Coronary artery (tissue), 2 donors: ENCODE measurements around the gene USP35.
A peak's percentile ranks its signal among the peaks of the same experiment; 100 is the strongest.

ENCODE experiments used
- DNase-seq: peaks from one replicate; pipeline ENCODE4 v3.0.0-alpha.2; 2017; ENCODE audit warnings: low spot score
- H3K27ac ChIP-seq, 2 donors: fragments of 200-600 bp; sonication (generic); one replicate each; pipeline ENCODE4 v1.5.1; 2016 to 2019
- H3K4me3 ChIP-seq: fragments of 200-600 bp; sonication (generic); 2 replicates; pipeline ENCODE4 v1.5.1; 2016; ENCODE audit warnings: mild to moderate bottlenecking, moderate library complexity
- CTCF ChIP-seq: fragments of 200-600 bp; sonication (generic); IDR thresholded peaks from one replicate; pipeline ENCODE4 v1.5.1; 2019; ENCODE audit warnings: antibody characterized with exemption

USP35 gene

GRCh38 chr11:78149646-78150045 is 39.1 kb upstream of the USP35 start:
- no peak for DNase-seq
- Histone ChIP-seq H3K4me3 (no peak overlapping the region), H3K27ac (no peak overlapping the region)
- TF ChIP-seq CTCF = no peak

- no peak overlapping the region for H3K4me3 ChIP-seq
- DNase-seq = no peak
- H3K27ac ChIP-seq = no peak overlapping the region
- TF ChIP-seq CTCF = no peak
Observed at GRCh38 chr11:78150346-78150745, 38.4 kb upstream of the USP35 start.

GRCh38 chr11:78150754-78151153 is 38.0 kb upstream of the USP35 start:
- Histone ChIP-seq H3K27ac (no peak overlapping the region), H3K4me3 (no peak overlapping the region)
- DNase-seq = no peak
- no peak for TF ChIP-seq CTCF

- DNase-seq = no peak
- no peak overlapping the region for H3K4me3 ChIP-seq
- TF ChIP-seq CTCF = no peak
- no peak overlapping the region for H3K27ac ChIP-seq
Observed at GRCh38 chr11:78151804-78152203, 36.9 kb upstream of the USP35 start.

DNA sequence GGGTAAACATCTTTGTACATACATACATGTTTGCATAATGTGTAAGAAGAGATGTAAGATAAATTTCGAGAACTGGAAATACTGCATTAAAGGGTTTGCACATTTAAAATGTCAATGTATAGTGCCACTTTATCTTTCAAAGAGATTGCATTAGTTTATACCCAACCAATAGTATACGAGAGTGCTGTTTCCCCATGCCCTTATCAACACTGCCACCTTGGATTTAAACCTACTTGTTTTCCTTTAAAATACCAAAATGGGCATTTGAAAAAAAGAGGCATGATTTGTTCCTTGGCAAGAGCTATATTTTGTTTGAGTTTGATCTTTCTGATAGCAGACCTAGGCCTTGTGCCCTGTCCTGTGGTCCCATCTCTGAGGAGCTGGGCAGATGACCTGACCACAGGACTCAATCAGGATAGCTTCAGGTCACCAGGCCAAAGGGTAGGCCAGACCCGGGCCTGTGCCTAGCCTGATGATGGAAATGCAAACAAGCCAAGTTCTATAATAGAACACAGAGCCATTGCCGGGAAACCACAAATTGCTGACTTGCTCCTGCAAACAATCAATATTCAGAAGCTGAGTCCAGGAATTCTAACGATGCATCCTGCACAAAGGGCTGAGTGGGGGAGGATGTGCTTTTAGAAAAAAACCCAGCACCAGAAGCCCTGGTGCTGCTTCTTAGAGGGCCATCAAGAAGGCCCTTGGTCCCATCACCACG is 32.4 kb upstream of the USP35 start:
- Histone ChIP-seq H3K27ac (peak overlapping the region in 1 of 2 donors; percentile 29), H3K4me3 (no peak overlapping the region)
- DNase-seq = no peak
- no peak for TF ChIP-seq CTCF

GRCh38 chr11:78158987-78159652 is 29.6 kb upstream of the USP35 start:
- Histone ChIP-seq H3K4me3 (no peak overlapping the region), H3K27ac (peak overlapping the region; percentile 69 to 73)
- no peak for DNase-seq
- no peak for TF ChIP-seq CTCF

GRCh38 chr11:78160557-78160956 is 28.2 kb upstream of the USP35 start:
- DNase-seq = no peak
- no peak for TF ChIP-seq CTCF
- H3K27ac ChIP-seq = peak overlapping the region; percentile 69 to 73
- no peak overlapping the region for H3K4me3 ChIP-seq
